K562 (cell line): ENCODE data around the gene VIT. TPM values are rescaled to one million over a fixed set of nuclear protein-coding genes. Genes with fewer than 3 reads are reported as not detected.

Experiments
- CTCF ChIP-seq, 3 experiments: IDR thresholded peaks in 2 of 3; conservative IDR thresholded peaks in 1 of 3; 2 replicates each; pipeline ENCODE4 v1.5.1; 2011 to 2012; ENCODE audit warnings: low read length in 3 of 3, mild to moderate bottlenecking in 3 of 3, control low read depth in 2 of 3, improper control_type of control experiment in 1 of 3, inconsistent platforms in 1 of 3, low read depth in 1 of 3, mixed read lengths in 1 of 3, moderate library complexity in 1 of 3; ENCODE audit not compliant: insufficient read depth in 2 of 3
- ETV6 ChIP-seq, 3 experiments: fragments of 150-350 bp in 1 of 3; sonication (generic) in 1 of 3; formaldehyde crosslinking in 1 of 3; IDR thresholded peaks; 2 replicates each; pipeline versions ENCODE4 v1.6.1 to v1.8.0; 2014 to 2022; ENCODE audit warnings: borderline replicate concordance in 2 of 3, low read depth in 2 of 3, antibody characterized with exemption in 1 of 3, low read length in 1 of 3, mild to moderate bottlenecking in 1 of 3, missing genetic modification reagents in 1 of 3
- HMGXB4 ChIP-seq: sonication (generic); formaldehyde crosslinking; IDR thresholded peaks from 2 replicates; pipeline ENCODE4 v1.8.1; 2023; ENCODE audit warnings: mild to moderate bottlenecking, missing genetic modification reagents
- MEIS2 ChIP-seq: fragments of 450-650 bp; IDR thresholded peaks from 2 replicates; pipeline ENCODE4 v1.6.1; 2014; ENCODE audit warnings: mild to moderate bottlenecking; ENCODE audit not compliant: partially characterized antibody
- PBX2 ChIP-seq, 2 experiments: IDR thresholded peaks in 1 of 2; conservative IDR thresholded peaks in 1 of 2; 2 replicates each; pipeline ENCODE4 v1.6.1; 2016; ENCODE audit warnings: low read depth in 2 of 2, mild to moderate bottlenecking in 1 of 2, missing compliant biosample characterization in 1 of 2, missing genetic modification characterization in 1 of 2, moderate library complexity in 1 of 2
- RAD21 ChIP-seq, 2 experiments: fragments of 250-450 bp in 1 of 2; fragments of 450-650 bp in 1 of 2; sonication (Bioruptor Pico) in 1 of 2; formaldehyde crosslinking in 1 of 2; IDR thresholded peaks in 1 of 2; conservative IDR thresholded peaks in 1 of 2; 2 replicates each; pipeline versions ENCODE4 v1.4.0 to v1.8.0; 2020 to 2022; ENCODE audit warnings: mild to moderate bottlenecking in 2 of 2, moderate library complexity in 1 of 2
- ZBTB9 ChIP-seq: fragments of 450-650 bp; formaldehyde crosslinking; IDR thresholded peaks from 2 replicates; pipeline ENCODE4 v1.4.0; 2020; ENCODE audit warnings: mild to moderate bottlenecking, moderate library complexity
- ZNF23 ChIP-seq: fragments of 250-450 bp; sonication (Bioruptor Pico); IDR thresholded peaks from 2 replicates; pipeline ENCODE4 v1.4.0; 2020; ENCODE audit warnings: mild to moderate bottlenecking
- polyA plus RNA-seq, 8 experiments: library from polyadenylated mRNA; depleted of rRNA in 4 of 8; stranded (reverse) in 5 of 8; unstranded in 3 of 8; fragments of >200 nt; fragmentation: Nextera tagmentation in 2 of 8; fragmentation: Illumina TruSeq in 1 of 8; extraction: Ambion mirVana in 2 of 8; extraction: Trizol in 1 of 8; gene quantifications; 2 replicates each; pipeline versions ENCODE4 v1.2.1 to v1.2.3, GENCODE V29; 2011 to 2014; ENCODE audit warnings: inconsistent platforms in 1 of 8, missing spikeins in 1 of 8
- total RNA-seq, 7 experiments: library from RNA; depleted of rRNA in 6 of 7; stranded (reverse); fragments of >200 nt in 6 of 7; fragmentation: Illumina TruSeq in 2 of 7; extraction: Trizol in 2 of 7; gene quantifications; 2 replicates each; pipeline versions ENCODE4 v1.2.1 to v1.2.3, GENCODE V29; 2011 to 2021; ENCODE audit warnings: low replicate concordance in 1 of 7

Gene VIT
- total and polyA plus RNA-seq, 9 of the 15 experiments (the other 6 are each of a cell fraction or from before 2014, with no cell fraction given), result not detected

- TF ChIP-seq HMGXB4 (CRISPR knock-in tag) (no peak), ZBTB9 (CRISPR knock-in tag) (no peak), CTCF (IDR thresholded peaks at IDR 0.05 in 2 of 3, conservative IDR thresholded peaks at IDR 0.05 in 1 of 3; ENCODE audit: insufficient read depth in 2 of 3, low read depth in 1 of 3, low read length in 3 of 3) (peak; percentile 50 to 78 (median 66); a peak in 5 of 6 replicates), PBX2 (CRISPR knock-in tag; IDR thresholded peaks at IDR 0.05; ENCODE audit: low read depth) (no peak), PBX2 (tag; conservative IDR thresholded peaks at IDR 0.05; ENCODE audit: low read depth) (peak; percentile 52; the same call in 1 of the 2 replicates), RAD21 (CRISPR knock-in tag; conservative IDR thresholded peaks at IDR 0.05 in 1 of 2, IDR thresholded peaks at IDR 0.05 in 1 of 2) (peak; percentile 86 to 87), ETV6 (IDR thresholded peaks at IDR 0.05; ENCODE audit: borderline replicate concordance in 1 of 2, low read depth in 2 of 2, low read length in 1 of 2) (no peak), ETV6 (CRISPR knock-in tag; IDR thresholded peaks at IDR 0.05; ENCODE audit: borderline replicate concordance) (no peak), MEIS2 (no peak), ZNF23 (no peak)
These were observed 32.4 kb upstream of the VIT start (continued) for GRCh38 chr2:36663851-36664695.
